ENCODE results near the gene NCOA1. TPM values are rescaled to one million over a fixed set of nuclear protein-coding genes. Genes with fewer than 3 reads are reported as not detected.

The NCOA1 gene
- total and polyA plus RNA-seq, 2 donors (not counting 3 experiments of a cell fraction or from before 2014, with no cell fraction given) = 11.4 to 14.1 TPM

DNA sequence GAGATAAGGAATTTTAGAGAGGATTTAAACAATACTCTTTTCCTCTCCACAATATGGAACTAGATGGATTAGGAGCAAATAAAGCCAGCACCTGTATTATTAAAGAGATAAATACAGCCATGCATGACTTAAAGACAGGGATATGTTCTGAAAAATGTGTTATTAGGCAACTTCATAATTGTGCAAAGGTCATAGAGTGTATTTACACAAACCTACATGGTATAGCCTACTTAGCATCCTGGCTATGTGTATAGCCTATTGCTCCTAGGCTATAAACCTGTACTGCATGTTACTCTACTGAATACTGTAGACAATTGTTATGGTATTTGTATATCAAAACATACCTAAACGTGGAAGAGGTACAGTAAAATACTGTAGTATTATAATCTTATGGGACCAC lies 249.1 kb downstream of the NCOA1 start:
- H3K9me3 ChIP-seq (replicated peaks; ENCODE audit: control insufficient read depth, insufficient read depth, low read length) = no peaks in the 10 kb centered on the region
- no TSS peak for BruUV-seq (replicated peaks)
- intact Hi-C loops (cut with micrococcal nuclease) = no loop called here
- no peak overlapping the region for H3K4me3 ChIP-seq (replicated peaks in 1 of 3; ENCODE audit: insufficient read depth in 1 of 3, low read depth in 1 of 3, low read length in 3 of 3)
- H3K27me3 ChIP-seq (ENCODE audit: control insufficient read depth in 2 of 2, insufficient read depth in 2 of 2, low read length in 2 of 2) = no peaks in the 10 kb centered on the region
- FAIRE-seq = no peak
- POLR2A ChIA-PET = no interaction called here
- no peaks in the 10 kb centered on the region for H3K79me2 ChIP-seq (ENCODE audit: control insufficient read depth, insufficient read depth, low read length)
- CTCF ChIA-PET = interaction anchor here (0.6 to 1.1 kb wide), 2 partner anchors 292 to 318 kb away, joined by 3 read pairs; no protein-coding TSS in a partner anchor
- DNase-seq (ENCODE audit: low read depth, low spot score) = no peak
- no peaks in the 10 kb centered on the region for H3K9me1 ChIP-seq (replicated peaks; ENCODE audit: control insufficient read depth, extremely low read depth, insufficient read depth, low read length)
- no peaks in the 10 kb centered on the region for H3K4me1 ChIP-seq (ENCODE audit: control insufficient read depth, extremely low read depth, insufficient read depth, low read length)
- H3K27ac ChIP-seq (ENCODE audit: insufficient read depth, low read depth, low read length) = no peak overlapping the region
- dilution Hi-C loops (cut with MboI; ENCODE audit: extremely low pct_ligation_motif_present, low sequenced_read_pairs) = no loop called here
- no peak overlapping the region for H3K4me2 ChIP-seq (ENCODE audit: insufficient read depth, low read length)
- no peak overlapping the region for H3K9ac ChIP-seq (replicated peaks; ENCODE audit: extremely low read depth, insufficient read depth, low read length)
- H3K36me3 ChIP-seq (ENCODE audit: control insufficient read depth in 2 of 2, extremely low read depth in 1 of 2, insufficient read depth in 2 of 2, low read length in 2 of 2) = peaks cover 0 to 6% of the 10 kb centered on the region in 2 experiments
- no peaks in the 10 kb centered on the region for H4K20me1 ChIP-seq (replicated peaks; ENCODE audit: control insufficient read depth, extremely low read depth, insufficient read depth, low read length)
- TF ChIP-seq JUN (IDR thresholded peaks at IDR 0.05; ENCODE audit: borderline replicate concordance, insufficient read depth, insufficient read length, low read depth) = no peak
- TF ChIP-seq FOS (IDR thresholded peaks at IDR 0.05; ENCODE audit: borderline replicate concordance, insufficient read depth, low read length) = no peak
- no peak for TF ChIP-seq MYC (IDR thresholded peaks at IDR 0.05; ENCODE audit: low read depth, low read length)
- no peak for TF ChIP-seq EZH2 (IDR thresholded peaks at IDR 0.05; ENCODE audit: borderline replicate concordance, low read depth, low read length, severe bottlenecking)
- TF ChIP-seq, protein P1, sequence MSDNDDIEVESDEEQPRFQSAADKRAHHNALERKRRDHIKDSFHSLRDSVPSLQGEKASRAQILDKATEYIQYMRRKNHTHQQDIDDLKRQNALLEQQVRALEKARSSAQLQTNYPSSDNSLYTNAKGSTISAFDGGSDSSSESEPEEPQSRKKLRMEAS (IDR thresholded peaks at IDR 0.05; ENCODE audit: insufficient read depth, insufficient read length) = no peak
- TF ChIP-seq, protein P2, sequence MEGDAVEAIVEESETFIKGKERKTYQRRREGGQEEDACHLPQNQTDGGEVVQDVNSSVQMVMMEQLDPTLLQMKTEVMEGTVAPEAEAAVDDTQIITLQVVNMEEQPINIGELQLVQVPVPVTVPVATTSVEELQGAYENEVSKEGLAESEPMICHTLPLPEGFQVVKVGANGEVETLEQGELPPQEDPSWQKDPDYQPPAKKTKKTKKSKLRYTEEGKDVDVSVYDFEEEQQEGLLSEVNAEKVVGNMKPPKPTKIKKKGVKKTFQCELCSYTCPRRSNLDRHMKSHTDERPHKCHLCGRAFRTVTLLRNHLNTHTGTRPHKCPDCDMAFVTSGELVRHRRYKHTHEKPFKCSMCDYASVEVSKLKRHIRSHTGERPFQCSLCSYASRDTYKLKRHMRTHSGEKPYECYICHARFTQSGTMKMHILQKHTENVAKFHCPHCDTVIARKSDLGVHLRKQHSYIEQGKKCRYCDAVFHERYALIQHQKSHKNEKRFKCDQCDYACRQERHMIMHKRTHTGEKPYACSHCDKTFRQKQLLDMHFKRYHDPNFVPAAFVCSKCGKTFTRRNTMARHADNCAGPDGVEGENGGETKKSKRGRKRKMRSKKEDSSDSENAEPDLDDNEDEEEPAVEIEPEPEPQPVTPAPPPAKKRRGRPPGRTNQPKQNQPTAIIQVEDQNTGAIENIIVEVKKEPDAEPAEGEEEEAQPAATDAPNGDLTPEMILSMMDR (IDR thresholded peaks at IDR 0.05; ENCODE audit: extremely low read depth in 1 of 2, insufficient read depth in 1 of 2, low read depth in 1 of 2, low read length in 2 of 2) = no peak
- TF ChIP-seq POLR2AphosphoS5 (IDR thresholded peaks at IDR 0.05; ENCODE audit: insufficient read depth, low read depth, low read length) = no peak
- no peak for TF ChIP-seq GATA2 (IDR thresholded peaks at IDR 0.05; ENCODE audit: insufficient read depth, insufficient read length, low read depth, low read length)
- no peak for TF ChIP-seq POLR2A (IDR thresholded peaks at IDR 0.05; ENCODE audit: low read depth, low read length)
- H2AFZ ChIP-seq (ENCODE audit: low read depth, low read length) = no peak overlapping the region

Data from endothelial cell of umbilical vein (primary cell).